ENCODE data around the gene TSSK6. TPM values are rescaled to one million over a fixed set of nuclear protein-coding genes. Genes with fewer than 3 reads are reported as not detected.

Gene TSSK6
- 1.3 to 1.8 TPM (median 1.4 TPM) in 3 replicates for total RNA-seq
- long read RNA-seq, partial matches to known transcripts = 0 of 2 reads
- long read RNA-seq, other reads (novel, unspliced or antisense) = 0 of 2 reads

DNA sequence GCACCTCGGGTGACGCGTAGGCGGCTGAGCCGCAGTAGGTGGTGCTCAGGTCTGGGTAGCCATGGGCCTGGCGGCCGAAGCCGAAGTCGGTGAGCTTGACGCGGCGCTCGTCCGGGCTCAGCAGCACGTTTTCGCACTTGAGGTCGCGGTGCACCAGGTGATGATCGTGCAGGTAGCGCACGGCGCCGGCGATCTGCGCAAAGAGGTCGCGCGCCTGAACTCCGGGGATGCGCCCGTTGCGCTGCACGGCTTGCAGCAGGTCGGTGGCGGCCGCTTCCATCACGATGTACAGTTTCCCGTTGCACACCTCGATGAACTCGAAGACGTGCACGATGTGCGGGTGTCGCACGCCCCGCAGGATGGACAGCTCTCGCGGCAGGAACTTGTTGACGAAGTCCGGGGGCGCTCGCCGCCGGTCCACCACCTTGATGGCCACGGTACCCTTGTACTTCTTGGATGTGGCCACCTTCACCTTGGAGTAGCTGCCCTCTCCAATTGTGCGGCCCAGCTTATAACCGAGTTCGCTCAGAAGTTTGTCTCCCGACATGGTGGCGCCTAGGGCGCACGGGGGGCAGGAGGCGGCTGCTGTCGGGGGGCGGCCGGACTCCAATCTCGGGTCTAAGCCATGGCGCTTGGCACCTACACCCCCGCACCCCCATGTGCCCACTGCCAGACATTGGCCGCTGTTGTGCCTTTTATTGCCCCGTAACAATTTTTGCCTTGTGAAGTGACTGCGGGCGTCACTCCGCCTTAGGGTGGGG lies at the start of gene TSSK6:
Gene TSSK6 (minus strand): TSS at position 668 of the 761 bp plus-strand sequence. CDS start 121 bp downstream, at position 547.
- H3K27ac Mint-ChIP-seq (ENCODE audit: unreplicated experiment) = peak within 1 kb of the TSS; percentile 89
- TF ChIP-seq, protein P1, sequence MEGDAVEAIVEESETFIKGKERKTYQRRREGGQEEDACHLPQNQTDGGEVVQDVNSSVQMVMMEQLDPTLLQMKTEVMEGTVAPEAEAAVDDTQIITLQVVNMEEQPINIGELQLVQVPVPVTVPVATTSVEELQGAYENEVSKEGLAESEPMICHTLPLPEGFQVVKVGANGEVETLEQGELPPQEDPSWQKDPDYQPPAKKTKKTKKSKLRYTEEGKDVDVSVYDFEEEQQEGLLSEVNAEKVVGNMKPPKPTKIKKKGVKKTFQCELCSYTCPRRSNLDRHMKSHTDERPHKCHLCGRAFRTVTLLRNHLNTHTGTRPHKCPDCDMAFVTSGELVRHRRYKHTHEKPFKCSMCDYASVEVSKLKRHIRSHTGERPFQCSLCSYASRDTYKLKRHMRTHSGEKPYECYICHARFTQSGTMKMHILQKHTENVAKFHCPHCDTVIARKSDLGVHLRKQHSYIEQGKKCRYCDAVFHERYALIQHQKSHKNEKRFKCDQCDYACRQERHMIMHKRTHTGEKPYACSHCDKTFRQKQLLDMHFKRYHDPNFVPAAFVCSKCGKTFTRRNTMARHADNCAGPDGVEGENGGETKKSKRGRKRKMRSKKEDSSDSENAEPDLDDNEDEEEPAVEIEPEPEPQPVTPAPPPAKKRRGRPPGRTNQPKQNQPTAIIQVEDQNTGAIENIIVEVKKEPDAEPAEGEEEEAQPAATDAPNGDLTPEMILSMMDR (IDR thresholded peaks at IDR 0.05) = no peak
- peaks cover 18% of the 10 kb centered on the region for H3K4me1 Mint-ChIP-seq (ENCODE audit: low read depth)
- H3K27me3 Mint-ChIP-seq (ENCODE audit: low read depth) = no peaks in the 10 kb centered on the region
- H3K9me3 Mint-ChIP-seq (ENCODE audit: low read depth) = no peaks in the 10 kb centered on the region
- peak within 1 kb of the TSS; percentile 91 for H3K4me3 Mint-ChIP-seq (ENCODE audit: unreplicated experiment)
- no peak for DNase-seq (ENCODE audit: low spot score)
- H3K36me3 Mint-ChIP-seq (ENCODE audit: low read depth) = peaks cover 5% of the 10 kb centered on the region

DNA sequence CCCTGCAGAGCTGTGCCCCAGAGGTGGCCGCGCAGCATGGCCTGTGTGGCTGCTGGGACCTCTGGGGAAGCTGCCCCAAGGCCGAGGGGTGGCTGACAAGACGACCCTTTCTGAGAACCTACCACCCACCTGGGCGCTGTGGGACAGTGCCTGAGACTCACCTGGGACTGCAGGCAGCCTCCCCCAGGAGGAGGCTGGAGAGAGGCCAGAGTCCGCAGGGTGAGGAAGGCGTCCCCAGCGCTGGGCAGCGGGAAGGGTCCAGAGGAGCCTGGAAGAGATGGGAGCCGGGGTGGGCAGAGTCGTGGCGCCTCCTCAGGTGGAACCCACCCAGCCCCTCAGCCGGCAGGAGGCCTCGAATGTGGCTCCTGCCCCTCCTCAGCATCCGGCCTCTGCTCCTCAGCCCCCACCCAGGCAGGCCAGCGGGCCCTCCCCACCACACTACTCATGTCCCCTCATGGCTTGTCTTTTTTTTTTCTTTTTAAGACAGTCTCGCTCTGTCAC lies 48.0 kb upstream of the TSSK6 start:
- H3K36me3 Mint-ChIP-seq (ENCODE audit: low read depth) = no peaks in the 10 kb centered on the region
- TF ChIP-seq, protein P1 (IDR thresholded peaks at IDR 0.05) = no peak
- H3K9me3 Mint-ChIP-seq (ENCODE audit: low read depth) = no peaks in the 10 kb centered on the region
- no peaks in the 10 kb centered on the region for H3K27me3 Mint-ChIP-seq (ENCODE audit: low read depth)
- peaks cover 7% of the 10 kb centered on the region for H3K4me1 Mint-ChIP-seq (ENCODE audit: low read depth)
- DNase-seq (ENCODE audit: low spot score) = no peak
- no peak overlapping the region for H3K27ac Mint-ChIP-seq (ENCODE audit: unreplicated experiment)
- no peak overlapping the region for H3K4me3 Mint-ChIP-seq (ENCODE audit: unreplicated experiment)

DNA sequence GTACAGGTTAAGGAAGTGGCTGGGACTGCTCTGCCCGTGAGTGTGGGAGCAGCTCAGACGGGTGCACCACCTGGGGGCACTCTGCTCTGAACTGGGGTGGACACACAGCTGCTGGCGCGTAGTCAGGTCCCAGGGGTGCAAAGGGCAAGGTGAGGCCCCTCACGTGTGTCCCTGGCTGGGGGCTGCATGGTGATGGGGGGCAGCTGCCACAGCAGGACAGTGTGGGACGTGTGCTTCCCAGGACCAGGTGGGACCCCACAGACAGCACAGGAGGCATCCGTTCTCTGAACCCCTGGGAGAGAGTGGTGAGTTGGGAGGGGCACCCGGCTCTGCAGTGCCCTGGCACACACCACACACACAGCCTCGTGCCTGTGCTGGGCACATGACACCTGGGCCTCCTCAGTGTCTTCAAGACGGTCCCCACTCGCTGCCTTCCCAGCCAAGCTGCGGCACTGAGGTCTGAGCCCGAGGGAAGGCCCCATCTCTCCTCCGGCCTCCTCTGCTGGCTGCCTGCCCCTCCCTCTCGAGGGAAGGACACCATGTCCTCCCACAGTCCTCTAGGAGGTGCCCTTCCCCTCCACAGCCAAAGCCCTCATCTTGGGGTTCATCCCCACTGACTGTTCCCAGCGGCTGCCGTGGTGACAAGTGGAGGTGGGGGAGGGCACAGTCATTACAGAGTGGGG lies 47.5 kb upstream of the TSSK6 start:
- no peak overlapping the region for H3K27ac Mint-ChIP-seq (ENCODE audit: unreplicated experiment)

DNA sequence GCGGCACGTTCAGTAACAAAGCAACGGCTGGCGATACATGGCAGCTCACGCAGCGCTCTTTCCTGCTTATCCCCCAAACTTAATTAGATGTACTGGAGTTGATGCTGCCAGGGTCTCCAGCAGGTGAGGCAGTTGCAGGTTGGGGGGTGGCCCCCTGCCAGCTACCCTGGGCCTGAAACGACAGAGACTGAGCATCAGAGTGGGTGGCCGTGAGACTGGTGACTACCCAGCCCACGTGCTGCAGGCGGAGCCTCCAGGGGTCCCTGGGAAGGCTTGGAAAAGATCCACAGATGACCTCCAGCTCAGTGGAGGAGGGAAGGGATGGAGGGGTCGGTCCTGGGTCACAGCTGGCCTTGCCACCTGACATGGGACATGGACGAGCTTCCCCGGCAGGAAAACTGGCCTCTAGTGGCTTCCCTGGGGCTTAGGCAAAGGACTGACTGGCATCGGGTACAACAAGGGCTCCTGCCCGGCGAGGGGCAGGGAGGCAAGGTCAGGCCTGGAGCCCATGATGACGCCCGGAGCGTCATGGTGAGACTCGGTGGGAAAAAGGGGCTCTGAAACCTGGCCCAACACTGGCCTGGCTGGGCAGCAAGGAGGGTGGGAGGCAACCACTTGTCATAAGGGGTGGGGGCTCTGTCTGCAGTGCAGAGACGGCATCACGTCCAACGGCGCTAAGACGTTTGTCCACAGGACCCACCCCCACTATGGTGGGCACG lies 46.8 kb upstream of the TSSK6 start:
- Mint-ChIP-seq H3K27ac (ENCODE audit: unreplicated experiment) (no peak overlapping the region), H3K27me3 (ENCODE audit: low read depth) (no peaks in the 10 kb centered on the region), H3K4me1 (ENCODE audit: low read depth) (peaks cover 7% of the 10 kb centered on the region), H3K4me3 (ENCODE audit: unreplicated experiment) (no peak overlapping the region), H3K36me3 (ENCODE audit: low read depth) (no peaks in the 10 kb centered on the region), H3K9me3 (ENCODE audit: low read depth) (no peaks in the 10 kb centered on the region)
- TF ChIP-seq, protein P1 (IDR thresholded peaks at IDR 0.05) = no peak
- DNase-seq (ENCODE audit: low spot score) = no peak

More for the DNA sequence above, 47.5 kb upstream of the TSSK6 start:
- no peaks in the 10 kb centered on the region for H3K36me3 Mint-ChIP-seq (ENCODE audit: low read depth)
- no peak overlapping the region for H3K4me3 Mint-ChIP-seq (ENCODE audit: unreplicated experiment)
- TF ChIP-seq, protein P1 (IDR thresholded peaks at IDR 0.05) = peak; percentile 27
- peaks cover 7% of the 10 kb centered on the region for H3K4me1 Mint-ChIP-seq (ENCODE audit: low read depth)
- H3K27me3 Mint-ChIP-seq (ENCODE audit: low read depth) = no peaks in the 10 kb centered on the region
- no peak for DNase-seq (ENCODE audit: low spot score)
- no peaks in the 10 kb centered on the region for H3K9me3 Mint-ChIP-seq (ENCODE audit: low read depth)

DNA sequence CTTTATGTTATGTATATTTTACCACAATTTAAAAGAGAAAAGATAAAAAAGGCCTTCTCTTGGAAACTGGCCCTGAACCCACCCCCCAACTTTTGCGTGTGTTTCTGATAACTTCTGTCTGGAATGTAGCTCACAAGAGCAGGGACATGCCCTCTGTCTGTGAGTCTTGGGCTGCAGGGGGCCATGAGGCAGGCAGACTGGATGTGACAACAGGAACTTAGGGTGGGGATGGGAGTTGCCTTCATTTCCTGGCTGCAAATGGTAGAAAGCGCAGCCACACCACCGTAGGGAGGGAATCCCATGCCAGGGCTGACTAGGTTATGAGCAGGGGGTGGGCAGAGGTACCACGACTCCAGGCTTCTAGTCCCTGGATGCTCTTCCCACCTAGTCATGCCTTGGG lies 44.6 kb upstream of the TSSK6 start:
- Mint-ChIP-seq H3K4me3 (ENCODE audit: unreplicated experiment) (no peak overlapping the region), H3K36me3 (ENCODE audit: low read depth) (no peaks in the 10 kb centered on the region), H3K27ac (ENCODE audit: unreplicated experiment) (no peak overlapping the region), H3K9me3 (ENCODE audit: low read depth) (no peaks in the 10 kb centered on the region), H3K4me1 (ENCODE audit: low read depth) (peaks cover 2% of the 10 kb centered on the region), H3K27me3 (ENCODE audit: low read depth) (no peaks in the 10 kb centered on the region)
- TF ChIP-seq, protein P1 (IDR thresholded peaks at IDR 0.05) = no peak
- DNase-seq (ENCODE audit: low spot score) = no peak
